Endothelial cell of hepatic sinusoid (primary cell): ENCODE results near the gene PRRT1B.
"Not testable (repeated sequence)": the region's sequence is repeated elsewhere in the genome, so short reads cannot be mapped to it uniquely, and the experiment has no call there.

Experiments
- in situ Hi-C: cut with HindIII; loops from 2 replicates; pipeline ENCODE4 v1.10.0; 2017; ENCODE audit warnings: low sequenced_read_pairs

PRRT1B gene

DNA sequence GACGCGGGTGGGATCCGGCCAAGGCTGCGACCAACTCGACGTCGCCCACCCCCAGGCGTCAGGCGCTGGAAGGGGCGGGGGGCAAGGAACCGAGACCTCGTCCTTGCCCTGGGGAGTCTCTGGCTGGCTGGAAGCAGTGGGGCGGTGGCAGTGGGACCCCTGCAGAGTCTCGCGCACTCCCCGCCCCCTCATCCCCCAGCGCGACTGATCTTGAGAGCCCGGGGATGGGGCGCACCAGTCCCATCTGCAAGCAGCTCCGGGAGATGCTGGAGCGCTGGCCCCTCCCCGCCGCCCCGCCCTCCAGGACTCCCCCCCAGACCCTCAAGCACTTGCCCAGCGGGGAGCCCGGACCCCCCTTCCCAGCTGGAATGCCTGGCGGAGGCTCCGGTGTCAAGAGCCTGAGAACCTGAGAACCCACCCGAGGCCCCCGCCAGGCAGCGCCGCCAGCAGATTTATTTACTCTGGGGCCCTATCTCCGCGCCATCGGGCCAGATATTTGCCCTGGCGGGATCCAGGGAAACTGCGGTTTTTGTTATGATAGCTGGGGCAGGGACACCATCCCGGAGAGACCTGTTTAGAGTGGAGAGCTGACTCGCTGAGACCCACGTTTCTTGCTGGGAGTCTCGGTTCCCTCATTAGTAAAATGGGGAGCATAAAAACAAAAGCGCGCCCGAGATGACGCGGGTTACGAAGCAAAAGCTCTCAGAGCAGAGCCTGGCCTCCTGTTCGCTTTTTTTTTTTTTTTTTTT is 1.2 kb downstream of the PRRT1B start:
- in situ Hi-C loops = no loop called here

DNA sequence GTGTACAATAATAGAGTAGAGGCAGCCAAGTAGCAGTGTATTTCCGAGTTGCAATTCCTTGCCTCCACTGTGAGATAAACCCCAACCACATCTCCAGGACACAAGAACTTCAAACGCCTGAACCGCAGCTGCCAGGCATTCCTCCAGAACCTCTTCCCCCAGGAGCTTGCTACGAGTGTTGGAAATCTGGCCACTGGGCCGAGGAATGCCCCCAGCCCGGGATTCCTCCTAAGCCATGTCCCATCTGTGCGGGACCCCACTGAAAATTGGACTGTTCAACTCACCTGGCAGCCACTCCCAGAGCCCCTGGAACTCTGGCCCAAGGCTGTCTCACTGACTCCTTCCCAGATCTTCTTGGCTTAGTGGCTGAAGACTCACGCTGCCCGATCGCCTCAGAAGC is 3.9 kb downstream of the PRRT1B start:
- in situ Hi-C loops = not testable (repeated sequence)

DNA sequence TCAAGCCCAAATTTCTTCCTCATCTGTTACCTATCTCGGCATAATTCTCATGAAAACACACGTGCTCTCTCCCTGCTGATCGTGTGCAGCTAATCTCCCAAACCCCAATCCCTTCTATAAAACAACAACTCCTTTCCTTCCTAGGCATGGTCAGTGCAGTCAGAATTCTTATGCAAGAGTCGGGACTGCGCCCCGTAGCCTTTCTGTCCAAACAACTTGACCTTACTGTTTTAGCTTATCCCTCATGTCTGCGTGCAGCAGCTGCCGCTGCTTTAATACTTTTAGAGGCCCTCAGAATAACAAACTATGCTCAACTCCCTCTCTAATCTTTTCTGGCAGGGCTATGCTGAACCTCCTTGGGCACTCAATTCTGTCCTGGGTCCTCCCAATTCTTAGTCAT is 5.1 kb downstream of the PRRT1B start:
- in situ Hi-C loops = loop anchor here (5.0 kb wide), 1 partner anchor 52 kb away; no protein-coding TSS in a partner anchor

DNA sequence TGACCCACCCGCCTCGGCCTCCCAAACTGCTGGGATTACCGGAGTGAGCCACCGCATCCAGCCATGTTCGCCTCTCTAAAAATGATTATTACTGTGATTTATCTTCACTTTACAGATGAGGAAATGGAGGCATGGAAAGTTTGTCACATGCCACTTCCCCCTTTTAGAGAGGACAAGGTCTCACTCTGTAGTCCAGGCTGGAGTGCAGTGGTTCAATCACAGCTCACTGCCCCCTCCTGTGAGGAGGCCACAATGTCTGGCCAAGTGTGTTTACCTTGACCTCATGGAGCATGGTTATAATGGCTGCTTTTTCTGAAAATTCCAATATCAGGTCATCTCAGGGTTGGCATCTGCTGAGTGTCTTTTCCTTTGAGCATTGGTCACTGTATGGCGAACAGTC is 6.7 kb downstream of the PRRT1B start:
- in situ Hi-C loops = loop anchor here (5.0 kb wide), 1 partner anchor 50 kb away; no protein-coding TSS in a partner anchor

DNA sequence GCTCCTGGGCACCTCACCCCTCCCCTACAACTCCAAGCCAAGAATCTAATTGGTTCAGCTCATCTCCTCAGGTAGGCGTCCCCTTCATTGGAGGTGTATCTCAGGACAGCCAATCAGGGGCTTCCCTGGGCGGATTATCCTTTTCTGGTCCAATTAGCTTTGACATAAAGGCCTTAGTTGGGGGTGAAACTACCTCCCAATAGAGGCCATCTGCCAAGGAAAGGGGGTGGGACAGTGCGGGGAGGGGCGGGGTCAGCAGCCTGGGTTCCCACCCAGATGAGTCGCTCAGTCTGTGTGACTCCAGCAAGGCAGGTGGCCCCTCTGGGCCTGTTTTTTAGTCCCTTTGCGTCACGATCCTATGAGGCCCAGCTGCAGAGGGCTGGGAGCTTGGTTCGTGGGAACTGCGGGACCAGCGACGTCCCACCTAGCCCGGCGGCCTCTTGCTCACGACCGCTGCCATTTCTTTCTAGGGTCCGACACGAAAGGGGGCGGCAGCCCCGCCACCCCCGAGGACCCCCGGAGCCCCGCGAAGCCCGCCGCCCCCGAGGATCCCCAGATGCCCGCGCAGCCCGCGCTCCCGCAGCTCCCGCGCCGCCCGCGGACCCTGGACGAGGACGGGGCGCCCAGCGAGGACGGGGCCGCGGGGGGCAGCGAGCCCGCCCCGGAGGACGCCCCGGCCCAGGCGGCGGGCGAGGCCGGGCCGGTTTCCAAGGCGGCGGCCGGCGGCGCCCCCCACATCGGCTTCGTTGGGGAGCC is 8.9 kb downstream of the PRRT1B start:
- in situ Hi-C loops = loop anchor here (5.0 kb wide), 1 partner anchor 48 kb away; no protein-coding TSS in a partner anchor

DNA sequence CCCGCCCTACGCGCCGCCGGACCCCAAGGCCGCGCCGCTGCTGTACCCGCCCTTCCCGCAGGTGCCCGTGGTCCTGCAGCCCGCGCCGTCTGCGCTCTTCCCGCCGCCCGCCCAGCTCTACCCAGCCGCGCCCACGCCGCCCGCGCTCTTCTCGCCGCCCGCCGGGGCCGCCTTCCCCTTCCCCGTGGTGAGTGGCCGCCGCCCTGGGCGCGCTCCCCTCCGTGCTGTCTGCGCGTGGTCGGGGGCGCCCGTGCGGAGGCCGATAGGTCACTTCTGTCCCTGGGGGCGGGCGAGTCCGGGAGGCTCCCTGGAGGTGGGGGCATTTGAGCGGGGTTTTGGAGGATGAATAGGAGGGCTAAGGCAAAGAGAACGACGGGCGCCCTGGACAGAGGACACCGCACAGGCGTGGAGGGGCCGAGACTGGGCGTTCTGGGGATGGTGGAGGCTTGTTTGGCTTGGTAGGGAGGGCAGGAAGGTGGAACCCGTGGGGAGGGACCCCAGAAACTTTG is 9.6 kb downstream of the PRRT1B start:
- in situ Hi-C loops = loop anchor here (5.0 kb wide), 1 partner anchor 47 kb away; no protein-coding TSS in a partner anchor

DNA sequence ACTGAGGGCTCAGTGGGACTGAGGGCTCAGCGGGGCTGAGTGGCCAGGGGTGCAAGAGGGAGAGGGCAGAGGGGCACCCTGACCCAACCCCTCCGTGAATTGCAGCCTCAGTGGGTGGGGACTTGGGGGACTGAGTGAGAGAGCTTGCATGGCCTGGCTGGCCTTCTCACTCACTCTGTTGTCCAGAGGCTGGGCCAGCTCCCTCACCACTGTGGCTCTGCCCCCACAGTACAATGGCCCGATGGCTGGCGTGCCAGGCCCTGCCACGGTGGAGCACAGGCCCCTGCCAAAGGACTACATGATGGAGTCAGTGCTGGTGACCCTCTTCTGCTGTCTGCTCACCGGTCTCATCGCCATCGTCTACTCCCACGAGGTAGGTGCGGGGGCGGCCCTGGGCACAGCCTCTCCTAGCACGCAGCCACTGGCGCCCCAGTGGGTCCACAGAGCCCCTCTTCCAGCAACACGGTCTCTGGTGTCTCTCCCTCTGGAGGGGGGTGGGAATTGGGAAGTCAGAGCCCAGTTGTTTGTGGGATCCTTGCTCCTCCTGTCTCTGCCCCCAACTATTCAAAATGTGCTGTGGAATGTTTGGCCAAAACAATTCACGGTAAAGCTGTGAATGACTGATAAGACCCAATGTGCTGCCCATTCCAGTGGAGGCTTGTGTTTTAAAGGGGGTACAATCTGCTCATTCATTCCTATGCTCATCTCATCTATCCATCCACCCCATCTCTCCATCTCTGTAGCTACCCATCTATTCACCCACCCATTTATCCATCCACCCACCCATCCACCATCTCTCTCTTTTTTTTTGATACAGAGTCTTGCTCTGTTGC is 10.7 kb downstream of the PRRT1B start:
- in situ Hi-C loops = no loop called here

DNA sequence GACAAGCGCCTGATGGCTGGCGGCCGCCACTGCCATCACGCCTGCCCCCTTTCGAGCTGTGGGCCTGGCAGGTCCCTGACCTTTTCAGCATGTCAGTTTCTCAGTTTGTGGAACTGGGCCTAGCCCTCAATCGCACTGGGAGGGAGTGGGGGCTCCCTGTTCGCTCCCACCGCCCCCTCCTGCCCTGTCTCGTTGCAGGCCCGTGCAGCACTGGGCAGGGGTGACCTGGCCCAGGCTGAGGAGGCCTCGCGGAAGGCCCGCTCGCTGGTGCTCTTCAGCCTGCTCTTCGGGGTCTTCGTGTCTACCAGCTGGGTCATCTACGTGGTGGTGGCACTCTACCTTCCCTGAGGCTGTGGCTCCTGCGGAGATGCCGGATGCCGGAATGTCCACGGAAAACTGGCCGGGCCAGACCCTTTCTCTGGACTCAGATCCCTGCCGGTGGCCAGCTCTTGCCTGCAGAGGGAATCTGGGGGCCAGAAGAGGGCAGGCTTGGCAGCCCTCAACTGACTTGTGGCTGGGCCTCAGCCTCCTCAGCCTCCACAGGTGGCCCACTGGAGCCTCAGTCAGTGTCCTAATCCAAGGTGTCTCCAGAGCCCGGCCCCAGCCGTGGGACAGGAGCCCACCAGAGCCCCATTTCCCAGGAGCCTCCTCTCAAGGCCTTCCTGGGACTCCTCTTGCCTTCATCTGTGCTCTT is 12.7 kb downstream of the PRRT1B start:
- in situ Hi-C loops = no loop called here

DNA sequence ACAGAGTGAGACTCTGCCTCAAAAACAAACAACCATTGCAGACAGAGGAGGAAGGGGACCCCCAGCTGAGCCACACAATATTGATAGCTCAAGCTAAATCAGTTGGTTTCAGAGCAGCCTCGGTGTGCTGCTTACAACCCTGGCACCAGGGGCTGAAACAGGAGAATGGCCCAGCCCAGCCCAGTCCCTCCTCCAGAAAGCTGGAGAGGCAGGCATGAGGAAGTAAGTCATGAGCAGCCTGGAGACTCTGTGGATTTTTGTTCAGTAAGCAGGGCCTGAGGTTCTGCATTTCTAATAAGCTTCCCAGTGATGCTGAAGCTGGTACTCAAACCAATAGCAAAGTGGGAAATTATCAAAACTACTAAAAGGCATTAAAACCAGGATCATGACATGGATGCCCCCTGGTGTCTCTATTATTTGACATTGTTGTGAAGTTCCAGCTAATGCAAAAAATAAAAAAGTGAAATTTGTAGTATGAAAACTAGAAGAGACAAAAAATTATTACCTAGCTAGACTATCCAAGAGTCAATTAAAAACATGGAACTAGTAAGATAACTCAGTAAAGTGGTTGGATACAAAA is 14.2 kb downstream of the PRRT1B start:
- in situ Hi-C loops = no loop called here

DNA sequence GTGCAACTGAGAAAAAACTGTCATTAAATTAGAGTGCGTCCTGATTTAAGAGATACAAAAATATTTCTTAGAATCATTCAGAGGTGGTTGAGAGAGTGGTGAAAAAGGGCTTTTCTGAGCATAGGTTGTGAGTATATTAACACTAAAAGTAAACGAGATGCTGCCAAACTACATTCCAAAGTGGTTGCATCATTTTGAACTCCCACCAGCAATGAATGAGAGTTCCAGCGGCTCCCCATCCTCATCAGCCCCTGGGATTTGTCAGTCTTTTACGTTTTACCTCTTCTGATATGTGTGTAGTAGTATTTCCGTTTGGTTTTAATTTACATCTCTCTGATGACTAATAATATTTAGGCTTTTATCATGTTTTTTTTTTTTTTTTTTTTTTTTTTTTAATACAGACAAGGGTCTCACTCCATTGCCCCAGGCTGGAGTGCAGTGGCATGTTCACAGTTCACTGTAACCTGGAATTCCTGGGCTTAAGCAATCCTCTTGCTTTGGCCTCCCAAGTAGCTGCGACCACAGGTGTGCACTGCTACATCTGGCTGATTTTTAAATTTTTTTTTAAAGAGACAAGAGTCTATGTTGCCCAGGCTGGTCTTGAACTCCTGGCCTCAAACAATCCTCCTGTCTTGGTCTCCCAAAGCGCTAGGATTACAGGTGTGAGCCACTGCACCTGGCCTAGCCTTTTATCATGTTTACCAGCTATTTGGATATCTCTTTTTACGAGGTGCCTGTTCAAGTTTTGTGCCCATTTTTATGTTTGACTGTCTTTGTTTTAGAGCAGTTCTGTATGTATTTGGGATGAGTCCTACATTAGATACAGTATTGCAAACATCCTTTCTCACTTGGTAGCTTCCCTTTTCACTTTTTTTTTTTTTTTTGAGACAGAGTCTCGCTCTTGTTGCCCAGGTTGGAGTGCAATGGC is 17.0 kb downstream of the PRRT1B start:
- in situ Hi-C loops = no loop called here

DNA sequence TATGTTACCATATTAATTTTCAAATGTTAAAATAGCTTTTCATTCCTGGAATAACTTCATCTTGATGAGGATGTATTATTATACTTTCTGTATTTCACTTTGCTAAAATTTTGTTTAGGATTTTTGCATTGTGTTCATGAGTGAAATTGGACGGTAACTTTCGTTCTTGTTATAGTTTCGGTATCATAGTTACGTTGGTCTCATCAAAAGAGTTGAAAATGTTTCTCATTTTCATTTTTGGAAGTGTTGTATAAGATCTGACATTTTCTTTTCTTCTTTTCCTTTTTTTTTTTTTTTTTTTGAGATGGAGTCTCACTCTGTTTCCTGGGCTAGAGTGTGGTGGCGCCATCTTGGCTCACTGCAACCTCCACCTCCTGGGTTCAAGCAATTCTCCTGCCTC is 20.0 kb downstream of the PRRT1B start:
- in situ Hi-C loops = no loop called here

DNA sequence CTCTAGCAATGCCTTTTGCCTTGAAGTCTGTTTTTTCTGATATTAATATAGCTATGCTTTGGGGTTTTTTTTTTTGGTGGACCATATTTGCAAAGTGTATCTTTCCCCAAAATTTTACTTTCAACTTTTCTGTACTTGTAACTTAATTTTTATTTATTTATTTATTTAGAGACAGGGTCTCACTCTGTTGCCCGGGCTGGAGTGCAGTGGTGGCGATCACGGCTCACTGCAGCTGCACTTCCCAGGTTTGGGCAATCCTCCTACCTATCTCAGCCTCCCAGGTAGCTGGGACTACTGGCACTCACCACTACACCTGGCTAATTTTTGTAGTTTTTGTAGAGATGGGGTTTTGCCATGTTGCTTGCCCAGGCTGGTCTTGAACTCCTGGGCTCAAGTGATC is 20.8 kb downstream of the PRRT1B start:
- in situ Hi-C loops = no loop called here

DNA sequence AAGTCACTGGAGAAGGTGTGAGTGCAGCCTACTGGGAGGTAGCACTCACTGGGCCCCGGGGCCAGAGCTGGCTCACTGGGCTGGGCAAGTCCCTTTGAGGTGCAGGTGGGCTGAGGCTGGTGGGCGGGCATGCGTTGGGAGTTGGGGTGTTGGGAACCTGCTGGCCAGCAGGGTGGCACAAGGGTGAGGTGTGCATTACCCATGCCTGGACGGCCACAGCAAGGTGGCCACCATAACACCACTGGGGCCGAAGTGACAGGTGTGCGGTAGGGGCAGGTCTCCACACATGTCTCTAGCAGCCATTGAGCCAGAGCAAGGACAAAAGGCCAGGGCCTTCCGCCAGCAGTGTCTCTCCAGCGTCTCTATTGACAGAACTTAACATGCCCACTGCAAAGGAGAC is 22.6 kb downstream of the PRRT1B start:
- in situ Hi-C loops = no loop called here

DNA sequence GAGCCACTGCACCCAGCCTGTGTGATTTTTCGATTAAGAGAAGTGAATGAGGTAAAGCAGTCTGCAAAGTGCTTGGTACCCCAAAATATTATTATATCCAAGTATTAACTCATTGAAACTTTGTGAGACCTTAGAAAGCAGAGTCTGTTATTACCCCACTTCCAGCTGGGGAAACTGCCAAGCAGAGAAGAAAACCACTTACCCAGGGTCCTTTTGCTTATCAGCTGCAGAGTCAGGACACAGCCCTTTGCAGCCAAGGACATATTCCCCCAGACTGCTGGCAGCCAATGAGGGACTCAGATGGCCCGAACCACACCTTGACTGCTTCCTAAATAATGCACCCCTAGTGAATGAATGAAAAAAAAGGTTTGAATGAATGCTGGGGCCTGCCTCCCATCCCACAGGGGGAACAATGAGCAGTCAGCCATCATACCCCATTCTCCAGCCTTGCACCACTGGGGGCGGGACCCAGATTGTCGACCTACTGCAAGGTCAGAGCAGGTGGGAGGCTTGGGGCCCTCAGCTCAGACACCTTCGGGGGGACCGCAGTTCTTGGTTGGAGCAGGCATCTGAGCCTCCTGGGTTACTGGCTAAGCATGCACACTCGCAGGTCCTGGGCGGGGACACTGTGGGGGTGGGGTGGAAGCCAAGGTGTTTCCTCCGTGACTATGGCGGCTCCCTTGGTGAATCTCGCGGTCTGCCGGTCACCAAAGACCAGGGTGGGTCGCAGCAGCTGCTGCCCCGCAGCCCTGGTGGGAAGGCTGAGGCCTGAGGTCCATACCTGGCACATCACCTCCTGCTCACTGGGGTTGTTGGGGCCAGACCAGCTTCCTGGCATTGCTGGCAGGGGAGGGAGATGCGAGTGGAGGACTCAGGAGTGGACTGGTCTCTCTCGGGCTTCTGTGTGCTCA is 29.7 kb downstream of the PRRT1B start:
- in situ Hi-C loops = no loop called here

DNA sequence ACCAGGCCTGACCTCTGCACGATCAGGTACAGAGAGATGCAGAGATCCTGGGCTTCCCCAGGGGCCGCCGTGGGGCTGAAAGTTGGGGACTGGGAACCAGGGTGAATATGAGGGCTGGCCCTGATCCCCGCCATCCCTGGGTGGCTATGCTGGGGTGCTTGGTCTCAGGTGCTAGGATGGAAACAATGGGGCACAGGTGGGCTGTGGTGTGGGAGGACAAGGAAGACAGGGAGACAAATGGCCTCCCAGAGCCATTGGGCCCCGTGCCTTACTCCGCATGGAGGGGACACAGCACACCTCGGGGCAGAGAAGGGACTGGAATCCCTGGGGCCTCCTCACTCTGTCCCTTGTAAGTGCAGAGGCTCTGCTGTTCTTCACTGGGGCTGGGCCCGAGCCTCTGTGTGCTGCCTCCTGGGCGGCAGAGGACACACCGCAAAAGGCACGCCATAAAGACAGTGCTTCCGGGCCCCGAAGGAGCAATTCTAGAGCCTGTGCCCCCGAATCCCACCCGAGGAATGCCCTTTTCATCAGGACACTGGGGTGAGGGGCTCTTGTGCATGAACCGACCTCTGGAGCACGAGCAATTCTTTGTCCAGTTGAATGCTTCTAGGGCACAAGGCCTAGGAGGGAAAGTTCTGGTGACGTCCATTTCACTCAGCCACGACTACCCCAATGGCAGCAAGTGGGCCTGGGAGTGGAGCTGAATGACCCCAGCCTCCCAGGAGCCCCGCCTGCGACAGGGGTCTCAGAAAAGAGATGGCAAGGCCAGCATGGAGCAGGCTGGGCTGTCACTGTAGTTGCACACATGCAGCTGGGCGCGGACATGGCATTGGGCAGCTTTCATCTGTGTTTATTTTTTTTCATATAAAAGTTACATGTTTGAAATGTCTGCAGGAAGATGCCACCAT is 30.9 kb downstream of the PRRT1B start:
- in situ Hi-C loops = no loop called here

DNA sequence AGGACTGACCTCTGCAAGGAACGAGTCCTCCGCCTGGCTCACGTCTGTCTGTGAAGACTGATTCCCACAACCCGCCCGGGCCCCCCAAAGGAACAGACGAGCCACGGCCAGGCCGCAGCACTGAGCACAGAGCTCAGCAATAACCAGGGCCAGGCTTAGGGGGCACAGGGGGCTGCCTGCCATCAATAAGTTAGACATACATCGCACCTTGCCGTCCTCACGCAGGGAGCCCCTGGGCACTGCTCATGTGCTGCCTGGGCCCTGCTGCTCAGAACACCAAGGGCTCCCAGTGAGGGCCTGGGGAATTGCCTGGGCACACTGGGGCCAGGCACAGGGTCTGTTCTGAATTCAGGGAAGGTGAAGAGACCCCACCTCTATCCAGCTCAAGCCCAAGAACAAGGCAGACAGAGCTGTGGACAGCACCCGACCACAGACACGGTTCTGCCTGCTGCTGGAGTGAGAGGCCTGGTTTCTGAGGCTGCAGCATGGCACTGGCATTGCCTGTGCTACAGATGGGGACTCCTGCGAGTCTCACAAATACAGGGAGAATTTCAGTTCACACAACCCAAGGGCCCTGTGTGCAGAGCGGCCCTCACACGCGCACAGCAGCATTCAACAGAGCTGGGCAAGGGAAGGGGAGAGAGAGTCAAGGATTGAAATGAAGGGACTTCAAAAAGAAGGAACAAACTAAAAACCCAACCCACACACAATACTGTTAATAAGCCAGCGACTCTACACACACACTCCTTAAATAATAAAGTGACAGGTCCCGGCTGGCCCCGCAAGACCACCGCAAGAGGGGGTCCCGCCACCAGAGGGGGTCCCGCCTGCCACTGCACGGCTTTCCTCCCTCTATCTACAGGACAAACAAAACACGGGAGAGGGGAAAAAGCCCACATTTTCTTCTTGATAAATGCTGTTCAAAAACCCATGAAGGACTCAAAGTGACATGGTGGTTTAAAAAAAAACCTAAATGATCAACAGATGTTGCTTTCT is 32.0 kb downstream of the PRRT1B start:
- in situ Hi-C loops = no loop called here
